Keratinocyte (primary cell): Measurements from ENCODE around the gene DNLZ. TPM values are rescaled to one million over a fixed set of nuclear protein-coding genes. Genes with fewer than 3 reads are reported as not detected.

Experiments
- DNase-seq: peaks from one replicate; pipeline ENCODE4 v3.0.0-alpha.2; 2011; ENCODE audit warnings: low read depth, missing footprints, low spot score
- FAIRE-seq: peaks from 2 replicates; lab custom pipeline; 2011; peaks lifted over from hg19 to GRCh38; lab: Jason Lieb, UNC
- H2AFZ ChIP-seq: 2 replicates; pipeline ENCODE4 v1.6.0; 2012; ENCODE audit warnings: low read length, control low read depth, inconsistent platforms; ENCODE audit not compliant: control insufficient read depth
- H3K27ac ChIP-seq: 2 replicates; pipeline ENCODE4 v1.5.1; 2011; ENCODE audit warnings: low read length; ENCODE audit not compliant: control insufficient read depth, insufficient read depth
- H3K27me3 ChIP-seq: 3 replicates; pipeline ENCODE4 v1.6.0; 2011; ENCODE audit warnings: low read length; ENCODE audit not compliant: control insufficient read depth, insufficient read depth; ENCODE audit errors: extremely low read depth
- H3K36me3 ChIP-seq, 2 experiments: 2 replicates in 1 of 2; 3 replicates in 1 of 2; pipeline ENCODE4 v1.5.1; 2011; ENCODE audit warnings: low read length in 2 of 2, mild to moderate bottlenecking in 1 of 2; ENCODE audit not compliant: control insufficient read depth in 2 of 2, insufficient read depth in 2 of 2; ENCODE audit errors: extremely low read depth in 1 of 2
- H3K4me1 ChIP-seq: 3 replicates; pipeline ENCODE4 v1.5.1; 2011; ENCODE audit warnings: low read length; ENCODE audit not compliant: control insufficient read depth, insufficient read depth; ENCODE audit errors: extremely low read depth
- H3K4me2 ChIP-seq: 3 replicates; pipeline ENCODE4 v1.6.0; 2011; ENCODE audit warnings: low read depth, low read length; ENCODE audit not compliant: control insufficient read depth, insufficient read depth; ENCODE audit errors: extremely low read depth
- H3K4me3 ChIP-seq, 3 experiments: fragments of 200-600 bp in 1 of 3; sonication (generic) in 1 of 3; 2 replicates in 2 of 3; 3 replicates in 1 of 3; pipeline ENCODE4 v1.5.1; 2011 to 2016; ENCODE audit warnings: low read length in 3 of 3, mild to moderate bottlenecking in 3 of 3, control low read depth in 2 of 3, inconsistent platforms in 1 of 3, low read depth in 1 of 3, mixed read lengths in 1 of 3, mixed run types in 1 of 3, moderate library complexity in 1 of 3; ENCODE audit not compliant: control insufficient read depth in 2 of 3, insufficient read depth in 2 of 3; ENCODE audit errors: extremely low read depth in 1 of 3
- H3K79me2 ChIP-seq: 2 replicates; pipeline ENCODE4 v1.6.0; 2012; ENCODE audit warnings: low read length; ENCODE audit not compliant: control insufficient read depth, insufficient read depth
- H3K9ac ChIP-seq: 3 replicates; pipeline ENCODE4 v1.6.0; 2011; ENCODE audit warnings: low read length; ENCODE audit not compliant: control insufficient read depth, insufficient read depth; ENCODE audit errors: extremely low read depth
- H3K9me1 ChIP-seq: 3 replicates; pipeline ENCODE4 v1.6.0; 2011; ENCODE audit warnings: low read length; ENCODE audit not compliant: control insufficient read depth, insufficient read depth; ENCODE audit errors: extremely low read depth
- H3K9me3 ChIP-seq: 2 replicates; pipeline ENCODE4 v1.5.1; 2012; ENCODE audit warnings: low read depth, low read length; ENCODE audit not compliant: control insufficient read depth
- H4K20me1 ChIP-seq: 3 replicates; pipeline ENCODE4 v1.6.0; 2011; ENCODE audit warnings: low read length; ENCODE audit not compliant: control insufficient read depth, insufficient read depth; ENCODE audit errors: extremely low read depth
- EZH2 ChIP-seq: IDR thresholded peaks from one replicate; pipeline ENCODE4 v1.6.1; 2012; ENCODE audit warnings: inconsistent platforms, mild to moderate bottlenecking, low read length, moderate library complexity
- dilution Hi-C: fragments of 300-500 bp; cut with MboI; formaldehyde crosslinking; loops from one replicate; pipeline ENCODE4 v1.7.0; 2020; ENCODE audit warnings: low sequenced_read_pairs; ENCODE audit not compliant: extremely low pct_ligation_motif_present
- polyA plus RNA-seq, 5 experiments: library from polyadenylated mRNA; depleted of rRNA in 3 of 5; stranded (reverse) in 3 of 5; stranded (forward) in 1 of 5; unstranded in 1 of 5; fragments of >200 nt; gene quantifications; 1 replicate in 1 of 5; 2 replicates in 3 of 5; 3 replicates in 1 of 5; pipeline versions ENCODE4 v1.2.1 to v1.2.3, GENCODE V29; 2011 to 2012; ENCODE audit warnings: missing spikeins in 2 of 5, low read depth in 1 of 5, low replicate concordance in 1 of 5
- TF ChIP-seq, protein P1 (sequence below), 3 experiments: IDR thresholded peaks in 1 of 3; conservative IDR thresholded peaks in 1 of 3; optimal IDR thresholded peaks in 1 of 3; 2 replicates in 2 of 3; 3 replicates in 1 of 3; pipeline versions ENCODE3 to v1.5.1; 2011; ENCODE audit warnings: low read length in 3 of 3, mild to moderate bottlenecking in 3 of 3, moderate library complexity in 2 of 3, control low read depth in 1 of 3, inconsistent platforms in 1 of 3; ENCODE audit not compliant: insufficient read depth in 2 of 3; ENCODE audit errors: extremely low read depth in 1 of 3

The DNLZ gene
- polyA plus RNA-seq, 1 donor (not counting 4 experiments of a cell fraction or from before 2014, with no cell fraction given): 6.7 TPM

DNA sequence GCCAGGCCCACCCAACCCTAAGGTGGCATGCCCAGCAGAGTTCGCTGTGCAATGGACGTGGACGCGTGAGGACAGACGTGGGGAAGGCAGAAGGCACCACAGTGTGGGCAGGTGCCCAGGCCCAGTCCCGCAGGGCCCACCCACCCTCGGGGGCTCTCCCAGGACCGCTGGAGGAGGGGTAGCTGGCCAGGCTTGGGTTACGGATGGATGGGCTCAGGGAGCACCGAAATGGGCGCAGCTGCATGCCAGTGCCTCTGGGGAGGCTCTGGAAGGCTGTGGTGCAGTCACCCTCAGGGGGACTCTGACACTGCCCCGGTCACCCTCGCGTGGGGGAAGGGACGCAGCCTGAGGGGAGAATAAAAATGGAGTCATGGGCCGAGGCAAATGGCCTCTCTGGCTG is 45.8 kb downstream of the DNLZ start:
- dilution Hi-C loops: no loop called here
- no peaks in the 10 kb centered on the region for H4K20me1 ChIP-seq
- no peak overlapping the region for H2AFZ ChIP-seq
- no peaks in the 10 kb centered on the region for H3K9me1 ChIP-seq
- no peak overlapping the region for H3K4me2 ChIP-seq
- H3K79me2 ChIP-seq: no peaks in the 10 kb centered on the region
- peaks cover 8% of the 10 kb centered on the region for H3K9me3 ChIP-seq
- H3K27ac ChIP-seq: no peak overlapping the region
- H3K36me3 ChIP-seq: no peaks in the 10 kb centered on the region
- DNase-seq (no peak), FAIRE-seq (no peak)
- H3K27me3 ChIP-seq: peaks cover 12% of the 10 kb centered on the region
- no peak overlapping the region for H3K4me3 ChIP-seq
- peaks cover 4% of the 10 kb centered on the region for H3K4me1 ChIP-seq
- TF ChIP-seq, protein P1, sequence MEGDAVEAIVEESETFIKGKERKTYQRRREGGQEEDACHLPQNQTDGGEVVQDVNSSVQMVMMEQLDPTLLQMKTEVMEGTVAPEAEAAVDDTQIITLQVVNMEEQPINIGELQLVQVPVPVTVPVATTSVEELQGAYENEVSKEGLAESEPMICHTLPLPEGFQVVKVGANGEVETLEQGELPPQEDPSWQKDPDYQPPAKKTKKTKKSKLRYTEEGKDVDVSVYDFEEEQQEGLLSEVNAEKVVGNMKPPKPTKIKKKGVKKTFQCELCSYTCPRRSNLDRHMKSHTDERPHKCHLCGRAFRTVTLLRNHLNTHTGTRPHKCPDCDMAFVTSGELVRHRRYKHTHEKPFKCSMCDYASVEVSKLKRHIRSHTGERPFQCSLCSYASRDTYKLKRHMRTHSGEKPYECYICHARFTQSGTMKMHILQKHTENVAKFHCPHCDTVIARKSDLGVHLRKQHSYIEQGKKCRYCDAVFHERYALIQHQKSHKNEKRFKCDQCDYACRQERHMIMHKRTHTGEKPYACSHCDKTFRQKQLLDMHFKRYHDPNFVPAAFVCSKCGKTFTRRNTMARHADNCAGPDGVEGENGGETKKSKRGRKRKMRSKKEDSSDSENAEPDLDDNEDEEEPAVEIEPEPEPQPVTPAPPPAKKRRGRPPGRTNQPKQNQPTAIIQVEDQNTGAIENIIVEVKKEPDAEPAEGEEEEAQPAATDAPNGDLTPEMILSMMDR (optimal IDR thresholded peaks at IDR 0.05 in 1 of 3, IDR thresholded peaks at IDR 0.05 in 1 of 3, conservative IDR thresholded peaks at IDR 0.05 in 1 of 3; ENCODE audit: extremely low read depth in 1 of 3, insufficient read depth in 2 of 3, low read length in 3 of 3): no peak
- TF ChIP-seq EZH2: no peak
- no peak overlapping the region for H3K9ac ChIP-seq

DNA sequence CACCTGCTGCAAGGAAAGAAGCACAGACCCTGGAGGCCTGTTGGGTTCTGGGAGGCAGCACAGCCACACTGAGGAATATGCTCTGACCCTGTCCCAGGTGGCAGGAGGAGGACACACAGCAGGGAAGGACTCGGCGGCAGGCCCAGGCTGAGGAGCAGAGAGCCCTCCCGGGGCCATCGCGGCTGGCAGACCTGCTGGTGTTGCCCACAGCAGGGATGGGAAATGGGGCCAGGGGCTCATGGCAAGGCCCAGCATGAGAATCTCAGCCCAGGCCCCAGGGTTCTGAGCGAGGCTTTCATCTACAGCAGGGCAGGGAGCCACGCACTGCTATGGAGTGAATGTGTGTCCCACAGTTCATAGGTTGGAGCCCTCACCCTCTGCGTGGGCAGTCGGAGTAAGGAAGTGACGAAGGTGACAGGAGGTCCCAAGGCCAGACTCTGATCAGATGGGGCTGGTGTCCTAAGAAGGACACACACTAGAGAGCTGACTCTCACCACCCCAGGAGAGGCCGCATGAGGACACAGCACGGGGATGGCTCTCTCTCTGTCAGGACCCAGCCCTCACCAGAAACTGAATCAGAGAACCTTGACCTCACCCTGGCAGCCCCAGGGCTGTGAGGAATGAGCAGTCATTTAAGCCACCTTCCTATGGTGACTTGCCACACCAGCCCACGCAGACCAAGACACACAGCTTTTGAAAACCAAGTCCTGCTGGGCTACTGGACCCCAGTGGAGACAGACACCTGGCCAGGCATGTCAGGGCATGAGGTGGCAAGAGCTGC is 46.5 kb downstream of the DNLZ start:
- peaks cover 4% of the 10 kb centered on the region for H3K4me1 ChIP-seq
- H3K27ac ChIP-seq: no peak overlapping the region
- TF ChIP-seq, protein P1 (optimal IDR thresholded peaks at IDR 0.05 in 1 of 3, IDR thresholded peaks at IDR 0.05 in 1 of 3, conservative IDR thresholded peaks at IDR 0.05 in 1 of 3; ENCODE audit: extremely low read depth in 1 of 3, insufficient read depth in 2 of 3, low read length in 3 of 3): no peak
- no peak for TF ChIP-seq EZH2
- no peaks in the 10 kb centered on the region for H3K9me1 ChIP-seq
- no peak overlapping the region for H2AFZ ChIP-seq
- no peak for FAIRE-seq
- no peak overlapping the region for H3K9ac ChIP-seq
- H3K79me2 ChIP-seq: no peaks in the 10 kb centered on the region
- no peak for DNase-seq
- peaks cover 8% of the 10 kb centered on the region for H3K9me3 ChIP-seq
- no peaks in the 10 kb centered on the region for H4K20me1 ChIP-seq
- H3K4me3 ChIP-seq: no peak overlapping the region
- dilution Hi-C loops: no loop called here
- H3K27me3 ChIP-seq: peaks cover 6% of the 10 kb centered on the region
- no peaks in the 10 kb centered on the region for H3K36me3 ChIP-seq
- H3K4me2 ChIP-seq: no peak overlapping the region
